Colonic mucosa (tissue), 4 donors: ENCODE measurements around the gene TAF4. TPM values are rescaled to one million over a fixed set of nuclear protein-coding genes. Genes with fewer than 3 reads are reported as not detected.

ENCODE experiments used
- DNase-seq: peaks from one replicate; pipeline ENCODE4 v3.0.0-alpha.2; 2020
- H3K27ac ChIP-seq: fragments of 200-600 bp; one replicate; pipeline ENCODE4 v1.8.0; 2021
- H3K27me3 ChIP-seq: fragments of 200-600 bp; one replicate; pipeline ENCODE4 v1.8.0; 2021
- H3K36me3 ChIP-seq: fragments of 200-600 bp; one replicate; pipeline ENCODE4 v1.8.0; 2021
- H3K4me1 ChIP-seq: fragments of 200-600 bp; one replicate; pipeline ENCODE4 v1.8.0; 2021; ENCODE audit warnings: mild to moderate bottlenecking
- H3K4me3 ChIP-seq: fragments of 200-600 bp; one replicate; pipeline ENCODE4 v1.8.0; 2021
- H3K9ac ChIP-seq, 2 donors: one replicate each; pipeline ENCODE4 v1.7.0; 2013; ENCODE audit warnings: control low read depth in 2 of 2, low read depth in 2 of 2, low read length in 2 of 2
- H3K9me3 ChIP-seq: fragments of 200-600 bp; one replicate; pipeline ENCODE4 v1.8.0; 2021
- intact Hi-C: fragments of 100-400 bp; cut with DNase I; formaldehyde crosslinking; loops from one replicate; pipeline ENCODE4 v1.14.1; 2022
- total RNA-seq, 2 donors: library from RNA; stranded (reverse); fragmentation: NEBNext Ultra II Directional in 1 of 2; extraction: Animal tissue kit (Norgen Biotek cat#: 25700) in 1 of 2; gene quantifications; one replicate each; pipeline ENCODE4 v1.2.1, GENCODE V29; 2021
- TF ChIP-seq, protein P1 (sequence below): fragments of 200-600 bp; IDR thresholded peaks from one replicate; pipeline ENCODE4 v1.8.0; 2022; ENCODE audit warnings: antibody characterized with exemption, mild to moderate bottlenecking
- donor health status: healthy.
- donor health status: DM: no; HTN: no; CAD: no.
- donor health status: DM: no; HTN: no; CAD: no.

TAF4 gene
- total RNA-seq, 2 donors from 2014 or later = 17.4 to 27.3 TPM

DNA sequence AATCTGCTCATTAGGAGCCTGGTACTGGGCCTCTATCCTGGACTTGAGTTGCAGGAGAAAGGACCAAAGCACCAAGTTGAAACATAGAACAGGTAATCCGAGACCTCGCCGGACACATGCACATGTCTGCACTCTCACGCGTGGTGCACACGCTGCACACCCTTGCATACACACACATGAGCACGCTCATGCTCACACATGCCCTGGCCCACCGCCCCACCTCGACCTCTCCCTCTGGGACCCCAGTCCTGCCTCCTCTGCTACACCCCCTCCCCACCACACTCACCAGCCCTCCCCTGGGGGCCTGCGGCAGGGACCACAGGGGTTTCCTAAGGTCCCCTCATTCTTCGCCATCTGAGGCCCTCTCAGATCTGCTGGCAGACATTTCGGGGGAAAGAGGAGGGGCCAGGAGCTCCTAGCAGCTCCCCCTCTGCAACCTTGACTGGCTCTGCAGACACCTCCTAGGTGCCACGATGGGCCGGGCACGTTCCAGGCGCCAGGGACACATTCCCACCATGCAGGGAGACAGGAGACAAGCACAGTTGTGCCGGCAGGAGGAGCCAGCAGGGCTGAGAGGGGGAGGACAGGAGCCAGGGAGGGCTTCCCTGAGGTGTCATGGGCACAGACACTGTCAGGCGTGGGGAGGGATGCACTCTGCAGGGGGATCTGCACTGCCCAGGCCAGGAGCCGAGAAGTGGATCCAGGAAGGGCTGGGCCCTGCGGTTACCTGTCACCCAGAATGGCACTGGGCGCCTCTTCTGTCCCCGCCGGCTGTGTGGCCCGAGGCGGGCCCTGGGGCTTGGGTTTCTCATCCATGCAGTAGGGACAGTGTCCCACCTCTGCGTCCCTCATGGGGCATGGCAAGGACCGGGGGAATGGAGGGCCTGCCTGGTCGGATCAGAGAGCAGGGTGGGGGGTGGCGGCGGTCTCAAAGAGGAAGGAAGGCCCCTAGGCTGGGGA lies 31.0 kb upstream of the TAF4 start:
- H3K9ac ChIP-seq = no peak overlapping the region
- H3K36me3 ChIP-seq = no peaks in the 10 kb centered on the region
- intact Hi-C loops = no loop called here
- DNase-seq = no peak
- TF ChIP-seq, protein P1, sequence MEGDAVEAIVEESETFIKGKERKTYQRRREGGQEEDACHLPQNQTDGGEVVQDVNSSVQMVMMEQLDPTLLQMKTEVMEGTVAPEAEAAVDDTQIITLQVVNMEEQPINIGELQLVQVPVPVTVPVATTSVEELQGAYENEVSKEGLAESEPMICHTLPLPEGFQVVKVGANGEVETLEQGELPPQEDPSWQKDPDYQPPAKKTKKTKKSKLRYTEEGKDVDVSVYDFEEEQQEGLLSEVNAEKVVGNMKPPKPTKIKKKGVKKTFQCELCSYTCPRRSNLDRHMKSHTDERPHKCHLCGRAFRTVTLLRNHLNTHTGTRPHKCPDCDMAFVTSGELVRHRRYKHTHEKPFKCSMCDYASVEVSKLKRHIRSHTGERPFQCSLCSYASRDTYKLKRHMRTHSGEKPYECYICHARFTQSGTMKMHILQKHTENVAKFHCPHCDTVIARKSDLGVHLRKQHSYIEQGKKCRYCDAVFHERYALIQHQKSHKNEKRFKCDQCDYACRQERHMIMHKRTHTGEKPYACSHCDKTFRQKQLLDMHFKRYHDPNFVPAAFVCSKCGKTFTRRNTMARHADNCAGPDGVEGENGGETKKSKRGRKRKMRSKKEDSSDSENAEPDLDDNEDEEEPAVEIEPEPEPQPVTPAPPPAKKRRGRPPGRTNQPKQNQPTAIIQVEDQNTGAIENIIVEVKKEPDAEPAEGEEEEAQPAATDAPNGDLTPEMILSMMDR = no peak
- no peaks in the 10 kb centered on the region for H3K9me3 ChIP-seq
- no peak overlapping the region for H3K27ac ChIP-seq
- H3K27me3 ChIP-seq = no peaks in the 10 kb centered on the region
- H3K4me1 ChIP-seq = no peaks in the 10 kb centered on the region
- H3K4me3 ChIP-seq = no peak overlapping the region

DNA sequence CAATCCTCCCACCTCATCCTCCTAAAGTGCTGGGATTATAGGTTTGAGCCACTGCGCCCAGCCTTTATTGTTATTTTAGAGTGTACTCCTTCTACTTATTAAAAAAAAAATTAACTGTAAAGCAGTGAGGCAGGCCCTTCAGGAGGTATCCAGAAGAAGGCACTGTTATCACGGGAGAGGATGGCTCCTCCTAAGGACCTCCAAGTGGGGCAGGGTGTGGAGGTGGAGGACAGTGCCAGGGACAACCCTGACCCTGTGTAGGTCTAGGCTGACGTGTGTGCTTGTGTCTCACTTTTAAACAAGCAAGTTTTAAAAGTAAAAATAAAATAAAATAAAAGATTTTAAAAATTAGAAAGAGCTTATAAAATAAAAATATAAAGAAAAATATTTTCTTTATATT lies 23.7 kb upstream of the TAF4 start:
- TF ChIP-seq, protein P1 = no peak
- H3K4me3 ChIP-seq = no peak overlapping the region
- DNase-seq = no peak
- H3K4me1 ChIP-seq = no peaks in the 10 kb centered on the region
- no peak overlapping the region for H3K9ac ChIP-seq
- H3K27ac ChIP-seq = no peak overlapping the region
- H3K9me3 ChIP-seq = no peaks in the 10 kb centered on the region
- no peaks in the 10 kb centered on the region for H3K36me3 ChIP-seq
- intact Hi-C loops = no loop called here
- H3K27me3 ChIP-seq = no peaks in the 10 kb centered on the region

DNA sequence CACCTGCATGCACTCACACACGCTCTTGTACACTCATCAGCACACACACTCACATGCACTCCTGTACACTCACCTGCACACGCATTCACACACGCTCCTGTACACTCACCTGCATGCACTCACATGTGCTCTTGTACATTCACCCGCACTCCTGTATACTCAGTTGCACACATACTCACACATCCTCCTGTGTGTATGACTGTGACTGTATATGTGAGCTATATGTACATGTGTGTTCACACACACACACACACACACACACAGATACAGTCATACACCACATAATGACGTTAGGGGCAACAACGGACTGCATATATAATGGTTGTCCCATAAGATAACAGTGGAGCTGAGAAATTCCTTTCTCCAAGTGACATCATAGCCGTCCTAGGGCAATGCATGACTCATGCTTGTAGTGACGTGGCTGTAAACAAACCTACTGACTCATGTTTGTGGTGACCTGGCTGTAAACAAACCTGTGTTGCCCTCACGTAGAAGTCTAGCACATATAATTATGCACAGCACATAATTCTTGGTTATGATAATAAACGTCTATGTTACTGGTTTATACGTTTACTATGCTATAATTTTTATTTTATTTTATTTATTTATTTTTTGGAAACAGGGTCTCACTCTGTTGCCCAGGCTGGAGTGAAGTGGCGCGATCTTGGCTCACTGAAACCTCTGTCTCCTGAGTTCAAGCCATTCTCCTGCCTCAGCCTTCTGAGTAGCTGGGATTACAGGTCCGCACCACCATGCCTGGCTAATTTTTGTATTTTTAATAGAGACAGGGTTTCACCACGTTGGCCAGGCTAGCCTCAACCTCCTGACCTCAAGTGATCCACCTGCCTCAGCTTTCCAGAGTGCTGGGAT lies 22.8 kb upstream of the TAF4 start:
- Histone ChIP-seq H3K36me3 (no peaks in the 10 kb centered on the region), H3K27me3 (no peaks in the 10 kb centered on the region), H3K4me1 (no peaks in the 10 kb centered on the region), H3K4me3 (no peak overlapping the region), H3K27ac (no peak overlapping the region), H3K9me3 (no peaks in the 10 kb centered on the region), H3K9ac (no peak overlapping the region)
- intact Hi-C loops = no loop called here
- no peak for DNase-seq
- TF ChIP-seq, protein P1 = no peak

DNA sequence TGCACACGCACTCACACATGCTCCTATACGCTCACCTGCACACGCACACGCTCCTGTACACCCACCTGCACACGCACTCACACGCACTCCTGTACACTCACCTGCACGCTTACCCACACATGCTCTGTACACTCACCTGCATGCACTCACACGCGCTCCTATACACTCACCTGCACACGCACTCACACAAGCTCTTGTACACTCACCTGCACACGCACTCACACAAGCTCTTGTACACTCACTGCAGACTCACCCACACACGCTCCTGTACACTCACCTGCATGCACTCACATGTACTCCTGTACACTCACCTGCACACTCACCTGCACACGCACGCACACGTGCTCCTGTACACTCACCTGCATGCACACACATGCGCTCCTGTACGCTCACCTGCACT lies 22.0 kb upstream of the TAF4 start:
- TF ChIP-seq, protein P1 = no peak
- Histone ChIP-seq H3K4me3 (no peak overlapping the region), H3K36me3 (no peaks in the 10 kb centered on the region), H3K27ac (no peak overlapping the region), H3K4me1 (no peaks in the 10 kb centered on the region), H3K9me3 (no peaks in the 10 kb centered on the region), H3K9ac (no peak overlapping the region), H3K27me3 (no peaks in the 10 kb centered on the region)
- intact Hi-C loops = no loop called here
- no peak for DNase-seq

DNA sequence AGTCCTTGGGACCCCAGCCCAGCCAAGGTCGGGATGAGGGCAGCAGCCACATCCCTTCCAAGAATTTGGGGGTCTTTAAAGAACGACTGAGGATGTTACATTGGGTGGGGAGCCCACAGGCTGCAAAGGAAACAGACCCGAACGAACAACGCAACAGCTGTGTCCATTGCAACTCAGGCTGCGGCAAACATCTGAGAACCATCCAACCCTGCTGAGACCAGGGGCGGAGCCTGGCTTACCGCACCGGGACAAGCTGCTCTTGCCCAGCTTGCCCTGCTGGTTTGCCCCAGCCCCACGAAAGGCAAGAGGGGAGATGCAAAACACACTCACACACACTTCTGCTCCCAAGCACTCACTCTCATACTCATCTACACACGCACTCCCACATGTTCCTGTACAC lies 21.5 kb upstream of the TAF4 start:
- H3K9ac ChIP-seq = no peak overlapping the region
- intact Hi-C loops = no loop called here
- H3K4me3 ChIP-seq = no peak overlapping the region
- no peaks in the 10 kb centered on the region for H3K9me3 ChIP-seq
- H3K27me3 ChIP-seq = no peaks in the 10 kb centered on the region
- no peaks in the 10 kb centered on the region for H3K4me1 ChIP-seq
- TF ChIP-seq, protein P1 = no peak
- DNase-seq = no peak
- no peak overlapping the region for H3K27ac ChIP-seq
- no peaks in the 10 kb centered on the region for H3K36me3 ChIP-seq
